Measurements from ENCODE around the gene CCDC27. TPM values are rescaled to one million over a fixed set of nuclear protein-coding genes. Genes with fewer than 3 reads are reported as not detected.
A peak's percentile ranks its signal among the peaks of the same experiment; 100 is the strongest.

CCDC27 gene
- total RNA-seq, 2 donors from 2014 or later = not detected

GRCh38 chr1:3762151-3762872 lies 10.1 kb downstream of the CCDC27 start:
- Mint-ChIP-seq H3K36me3 (ENCODE audit: low read depth) (no peaks in the 10 kb centered on the region), H3K27ac (no peak overlapping the region), H3K4me3 (no peak overlapping the region), H3K27me3 (peaks cover 43% of the 10 kb centered on the region), H3K4me1 (no peaks in the 10 kb centered on the region)
- H3K9me3 ChIP-seq (ENCODE audit: control insufficient read depth, low read length, poor library complexity, severe bottlenecking) = peaks cover 2% of the 10 kb centered on the region
- DNase-seq = no peak
- no peak for ATAC-seq

GRCh38 chr1:3762873-3763228 lies 10.6 kb downstream of the CCDC27 start:
- ATAC-seq (no peak), DNase-seq (no peak)
- peaks cover 43% of the 10 kb centered on the region for H3K27me3 Mint-ChIP-seq
- H3K9me3 ChIP-seq (ENCODE audit: control insufficient read depth, low read length, poor library complexity, severe bottlenecking) = peaks cover 2% of the 10 kb centered on the region
- no peak overlapping the region for H3K4me3 Mint-ChIP-seq
- no peaks in the 10 kb centered on the region for H3K36me3 Mint-ChIP-seq (ENCODE audit: low read depth)
- H3K27ac Mint-ChIP-seq = no peak overlapping the region
- no peaks in the 10 kb centered on the region for H3K4me1 Mint-ChIP-seq

- Mint-ChIP-seq H3K27me3 (peaks cover 43% of the 10 kb centered on the region), H3K36me3 (ENCODE audit: low read depth) (no peaks in the 10 kb centered on the region), H3K27ac (no peak overlapping the region), H3K4me3 (no peak overlapping the region), H3K4me1 (no peaks in the 10 kb centered on the region)
- peaks cover 2% of the 10 kb centered on the region for H3K9me3 ChIP-seq (ENCODE audit: control insufficient read depth, low read length, poor library complexity, severe bottlenecking)
- DNase-seq (no peak), ATAC-seq (no peak)
These were observed 11.3 kb downstream of the CCDC27 start for GRCh38 chr1:3763351-3764125.

GRCh38 chr1:3767328-3767925 lies 15.2 kb downstream of the CCDC27 start:
- no peaks in the 10 kb centered on the region for H3K9me3 ChIP-seq (ENCODE audit: control insufficient read depth, low read length, poor library complexity, severe bottlenecking)
- Mint-ChIP-seq H3K36me3 (ENCODE audit: low read depth) (no peaks in the 10 kb centered on the region), H3K4me3 (no peak overlapping the region), H3K4me1 (peaks cover 4% of the 10 kb centered on the region), H3K27ac (no peak overlapping the region), H3K27me3 (peaks cover 21% of the 10 kb centered on the region)
- ATAC-seq (no peak), DNase-seq (no peak)

- Mint-ChIP-seq H3K27me3 (peaks cover 21% of the 10 kb centered on the region), H3K4me1 (peaks cover 4% of the 10 kb centered on the region)
- no peak for ATAC-seq
These were observed 16.7 kb downstream of the CCDC27 start for GRCh38 chr1:3768811-3769390.

GRCh38 chr1:3770047-3770765 lies 18.0 kb downstream of the CCDC27 start:
- no peaks in the 10 kb centered on the region for H3K9me3 ChIP-seq (ENCODE audit: control insufficient read depth, low read length, poor library complexity, severe bottlenecking)
- H3K36me3 Mint-ChIP-seq (ENCODE audit: low read depth) = no peaks in the 10 kb centered on the region
- peaks cover 4% of the 10 kb centered on the region for H3K4me1 Mint-ChIP-seq
- peak overlapping the region; percentile 81 for H3K4me3 Mint-ChIP-seq
- peaks cover 13% of the 10 kb centered on the region for H3K27me3 Mint-ChIP-seq
- no peak overlapping the region for H3K27ac Mint-ChIP-seq
- no peak for DNase-seq
- ATAC-seq = no peak

More at GRCh38 chr1:3768811-3769390, 16.7 kb downstream of the CCDC27 start:
- no peak overlapping the region for H3K27ac Mint-ChIP-seq
- H3K4me3 Mint-ChIP-seq = no peak overlapping the region
- DNase-seq = no peak
- H3K36me3 Mint-ChIP-seq (ENCODE audit: low read depth) = no peaks in the 10 kb centered on the region
- H3K9me3 ChIP-seq (ENCODE audit: control insufficient read depth, low read length, poor library complexity, severe bottlenecking) = no peaks in the 10 kb centered on the region

GRCh38 chr1:3771108-3772026 lies 19.1 kb downstream of the CCDC27 start:
- Mint-ChIP-seq H3K36me3 (ENCODE audit: low read depth) (no peaks in the 10 kb centered on the region), H3K27ac (no peak overlapping the region), H3K4me1 (peaks cover 7% of the 10 kb centered on the region), H3K27me3 (peaks cover 1% of the 10 kb centered on the region), H3K4me3 (peak overlapping the region; percentile 81)
- DNase-seq = no peak
- H3K9me3 ChIP-seq (ENCODE audit: control insufficient read depth, low read length, poor library complexity, severe bottlenecking) = no peaks in the 10 kb centered on the region
- ATAC-seq = no peak

GRCh38 chr1:3772027-3772714 lies 19.9 kb downstream of the CCDC27 start:
- Mint-ChIP-seq H3K27ac (no peak overlapping the region), H3K27me3 (no peaks in the 10 kb centered on the region), H3K4me3 (peak overlapping the region; percentile 81), H3K36me3 (ENCODE audit: low read depth) (no peaks in the 10 kb centered on the region), H3K4me1 (peaks cover 9% of the 10 kb centered on the region)
- peak; percentile 83 for ATAC-seq
- H3K9me3 ChIP-seq (ENCODE audit: control insufficient read depth, low read length, poor library complexity, severe bottlenecking) = no peaks in the 10 kb centered on the region
- DNase-seq = peak; percentile 66 to 88 (median 80)

- Mint-ChIP-seq H3K27ac (no peak within 1 kb of the TSS), H3K4me3 (peak within 1 kb of the TSS; percentile 81), H3K36me3 (ENCODE audit: low read depth) (no peaks in the 10 kb centered on the region), H3K27me3 (no peaks in the 10 kb centered on the region), H3K4me1 (peaks cover 9% of the 10 kb centered on the region)
- no peak for ATAC-seq
- no peak for DNase-seq
- no peaks in the 10 kb centered on the region for H3K9me3 ChIP-seq (ENCODE audit: control insufficient read depth, low read length, poor library complexity, severe bottlenecking)
These were observed 20.7 kb downstream of the CCDC27 start, which contains the start of gene SMIM1 for GRCh38 chr1:3772715-3773571. Gene SMIM1, plus strand, starts transcription at chr1:3772749. Its CDS starts 2,625 bp downstream, at chr1:3775374.

- DNase-seq = no peak
- no peaks in the 10 kb centered on the region for H3K27me3 Mint-ChIP-seq
These were observed 21.5 kb downstream of the CCDC27 start for GRCh38 chr1:3773572-3774275.

More at GRCh38 chr1:3773572-3774275, 21.5 kb downstream of the CCDC27 start:
- no peaks in the 10 kb centered on the region for H3K9me3 ChIP-seq (ENCODE audit: control insufficient read depth, low read length, poor library complexity, severe bottlenecking)
- Mint-ChIP-seq H3K4me3 (peak overlapping the region; percentile 81), H3K27ac (no peak overlapping the region), H3K4me1 (peaks cover 9% of the 10 kb centered on the region), H3K36me3 (ENCODE audit: low read depth) (no peaks in the 10 kb centered on the region)
- no peak for ATAC-seq
